Activated T-cell treated with anti-CD3 and anti-CD28 coated beads for 1 hour (primary cell): ENCODE results near the gene GPR179.

ENCODE experiments used
- DNase-seq: peaks from one replicate; pipeline ENCODE4 v3.0.0-alpha.2; 2020; ENCODE audit warnings: low read depth

GPR179 gene

GRCh38 chr17:38343608-38344419, at the start of gene GPR179:
GPR179 (minus strand) TSS chr17:38343956; CDS start chr17:38343789, 167 bp downstream.
- DNase-seq: no peak

GRCh38 chr17:38379448-38379847, 35.7 kb upstream of the GPR179 start:
- no peak for DNase-seq

GRCh38 chr17:38369124-38369886, 25.5 kb upstream of the GPR179 start:
- no peak for DNase-seq

- DNase-seq: no peak
Measured at GRCh38 chr17:38364741-38365140, 21.0 kb upstream of the GPR179 start.

- DNase-seq: no peak
Measured at GRCh38 chr17:38363016-38363415, 19.3 kb upstream of the GPR179 start.

- no peak for DNase-seq
Measured at GRCh38 chr17:38361694-38362465, 18.1 kb upstream of the GPR179 start.

- no peak for DNase-seq
Measured at GRCh38 chr17:38358586-38359513, 15.1 kb upstream of the GPR179 start.

- DNase-seq: no peak
Measured at GRCh38 chr17:38357486-38358123, 13.8 kb upstream of the GPR179 start.

- no peak for DNase-seq
Measured at GRCh38 chr17:38355251-38355650, 11.5 kb upstream of the GPR179 start.

GRCh38 chr17:38354466-38354865, 10.7 kb upstream of the GPR179 start:
- DNase-seq: no peak

- no peak for DNase-seq
Measured at GRCh38 chr17:38353668-38354067, 9.9 kb upstream of the GPR179 start.

- no peak for DNase-seq
Measured at GRCh38 chr17:38353086-38353604, 9.4 kb upstream of the GPR179 start.

GRCh38 chr17:38352245-38353085, 8.7 kb upstream of the GPR179 start:
- DNase-seq: peak; percentile 4

- peak; percentile 94 for DNase-seq
Measured at GRCh38 chr17:38351412-38352222, 7.9 kb upstream of the GPR179 start, which contains the start of gene SOCS7. SOCS7 (plus strand) TSS chr17:38351844; CDS start chr17:38352053, 209 bp downstream.

- DNase-seq: no peak
Measured at GRCh38 chr17:38350035-38350434, 6.3 kb upstream of the GPR179 start.

- DNase-seq: peak; percentile 82
Measured at GRCh38 chr17:38349097-38349730, 5.5 kb upstream of the GPR179 start.

GRCh38 chr17:38345743-38346142, 2.0 kb upstream of the GPR179 start:
- no peak for DNase-seq

GRCh38 chr17:38344420-38344745, 627 bp upstream of the GPR179 start:
- no peak for DNase-seq
